Peyer's patch (tissue), 4 donors: ENCODE data around the gene KBTBD7.

Experiments
- CTCF ChIP-seq, 6 experiments: fragments of 450-650 bp in 4 of 6; fragments of 200-600 bp in 2 of 6; sonication (generic) in 1 of 6; IDR thresholded peaks; one replicate each; pipeline ENCODE4 v1.5.1; 2017 to 2019; ENCODE audit warnings: antibody characterized with exemption in 6 of 6, mild to moderate bottlenecking in 3 of 6, moderate library complexity in 1 of 6
- POLR2A ChIP-seq, 2 donors: fragments of 450-650 bp; IDR thresholded peaks; one replicate each; pipeline ENCODE4 v1.5.1; 2017; ENCODE audit warnings: antibody characterized with exemption in 2 of 2, mild to moderate bottlenecking in 2 of 2, moderate library complexity in 2 of 2

GRCh38 chr13:41206467-41206866, 12.1 kb upstream of the KBTBD7 start:
- TF ChIP-seq POLR2A (IDR thresholded peaks at IDR 0.05) = no peak
- TF ChIP-seq CTCF (IDR thresholded peaks at IDR 0.05) = no peak
